HG03521 (cell line): Measurements from ENCODE around the gene YRDC.

Source experiments
- ATAC-seq: cut with Tn5 transposase; IDR thresholded peaks from one replicate; pipeline ENCODE4 v1.9.1; 2021; ENCODE audit warnings: mild to moderate bottlenecking, moderate library complexity; ENCODE audit not compliant: unreplicated experiment

The YRDC gene

DNA sequence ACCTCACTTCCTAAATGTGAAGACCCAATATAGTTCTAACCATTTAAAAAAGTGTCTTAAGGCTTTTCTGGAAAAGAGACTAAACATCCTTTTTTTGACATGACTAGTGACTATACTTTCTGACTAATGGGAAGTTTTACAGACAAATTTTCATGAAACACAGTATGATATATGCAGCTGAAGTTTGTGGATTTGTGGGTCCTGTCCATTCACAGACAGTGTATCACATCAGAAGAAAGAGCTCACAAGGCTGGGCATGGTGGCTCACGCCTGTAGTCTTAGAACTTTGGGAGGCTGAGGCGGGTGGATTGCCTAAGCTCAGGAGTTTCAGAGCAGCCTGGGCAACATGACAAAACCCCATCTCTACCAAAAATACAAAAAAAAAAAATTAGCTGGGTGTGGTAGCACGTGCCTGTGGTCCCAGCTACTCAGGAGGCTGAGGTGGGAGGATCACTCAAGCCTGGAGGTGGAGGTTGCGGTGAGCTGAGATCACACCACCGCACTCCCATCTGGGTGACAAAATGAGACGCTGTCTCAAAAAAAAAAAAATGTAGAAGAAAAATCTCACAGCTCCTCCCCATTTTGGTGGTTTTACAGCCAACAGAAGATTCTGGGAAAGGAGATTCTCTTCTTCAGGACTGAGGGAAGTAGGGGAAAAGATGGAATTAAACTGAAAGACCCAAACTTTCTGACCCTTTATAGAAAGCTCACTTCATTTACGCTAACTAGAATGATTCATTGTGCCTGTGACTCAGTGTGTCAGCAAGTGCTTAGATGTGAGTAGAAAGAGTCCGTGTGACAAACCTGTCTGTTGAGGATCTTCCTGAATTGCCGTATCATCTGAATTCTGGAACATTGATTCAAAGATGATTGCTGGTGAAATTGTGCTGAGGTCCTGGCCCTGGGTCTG is 15.2 kb upstream of the YRDC start:
- ATAC-seq = no peak

DNA sequence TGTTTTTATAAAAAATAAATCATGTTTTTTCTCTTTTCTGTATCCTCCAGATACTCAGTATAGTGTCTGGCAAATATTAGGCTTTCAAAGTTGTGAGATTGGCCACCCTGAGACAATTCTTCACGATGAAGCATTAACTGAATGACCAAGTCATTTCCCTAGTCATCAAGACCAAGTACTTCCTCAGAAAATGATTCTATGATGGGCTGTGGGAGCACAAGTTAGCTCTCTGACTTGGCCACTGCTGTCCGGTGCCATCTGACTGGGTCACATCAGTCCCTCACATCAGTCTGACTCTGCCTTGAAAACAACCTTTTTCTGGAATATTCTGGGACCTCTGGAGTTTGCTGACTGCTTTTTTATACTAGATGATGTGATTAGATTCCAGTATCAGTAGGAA is 13.5 kb upstream of the YRDC start:
- ATAC-seq = no peak

DNA sequence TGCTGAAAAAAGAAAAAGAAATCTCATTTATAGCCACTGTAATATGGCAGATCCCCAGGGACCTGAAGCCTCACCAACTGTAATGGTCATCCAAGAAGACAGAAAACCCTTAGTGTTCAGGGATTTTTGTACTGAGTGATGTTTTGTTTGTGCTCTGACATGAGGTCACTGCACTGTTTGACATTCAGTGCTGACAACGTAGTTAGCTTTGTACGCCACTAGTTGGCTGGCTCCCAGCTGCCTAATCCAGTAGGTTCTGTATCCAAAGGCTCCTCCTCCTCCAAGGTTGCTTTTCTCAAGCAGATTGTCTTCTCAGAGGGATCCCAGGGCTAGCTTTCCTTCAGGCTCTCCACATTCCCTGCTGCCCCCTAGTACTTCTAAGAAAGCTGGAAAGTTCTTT is 9.5 kb upstream of the YRDC start:
- ATAC-seq = no peak

DNA sequence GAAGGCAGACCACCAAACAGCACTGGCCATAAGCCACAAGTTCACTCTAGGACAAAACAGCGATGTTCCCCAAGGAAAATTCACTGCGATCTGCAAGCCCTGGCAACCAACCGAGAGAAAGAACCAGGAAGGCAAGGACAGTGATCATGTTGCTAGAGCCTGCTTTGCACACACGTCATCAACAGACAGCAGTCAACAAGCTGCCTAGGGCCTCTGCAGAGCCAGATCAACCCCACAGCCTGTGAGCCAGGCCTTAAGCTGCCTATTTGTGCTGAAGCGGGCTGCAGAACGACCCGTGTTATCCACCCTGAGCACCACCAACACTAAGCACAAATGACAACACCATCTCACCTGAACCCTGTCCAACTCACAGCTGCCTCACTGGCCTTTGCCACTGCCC is 6.2 kb upstream of the YRDC start:
- ATAC-seq = no peak

DNA sequence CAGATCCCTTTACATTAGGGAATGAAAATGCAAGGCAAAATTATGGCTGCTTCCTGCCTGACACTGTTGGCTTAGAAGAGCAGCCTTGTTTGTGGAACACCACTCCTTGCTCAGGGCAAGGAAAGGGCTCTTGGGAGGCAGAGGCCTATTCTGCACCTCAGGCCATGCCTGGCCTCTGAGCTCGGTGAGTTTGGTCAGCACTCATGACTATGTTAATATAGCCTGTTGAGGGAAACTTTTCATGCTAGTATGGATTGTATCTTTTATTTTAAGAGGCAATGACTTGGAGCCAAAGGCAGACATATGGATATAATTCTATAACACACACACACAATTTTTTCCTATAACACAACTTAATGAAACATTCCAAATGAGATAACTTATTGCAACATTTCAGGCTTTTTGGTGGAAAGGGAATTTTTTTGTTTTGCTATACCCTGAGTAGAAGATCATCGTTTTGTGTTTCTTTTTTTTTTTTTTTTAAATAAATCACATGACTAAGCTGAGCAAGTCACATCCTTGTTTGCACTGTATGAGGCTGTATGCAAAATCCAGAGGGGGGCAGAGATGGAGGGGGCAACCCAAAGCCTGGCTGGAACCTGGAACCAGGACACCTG is 5.6 kb upstream of the YRDC start:
- ATAC-seq = no peak

DNA sequence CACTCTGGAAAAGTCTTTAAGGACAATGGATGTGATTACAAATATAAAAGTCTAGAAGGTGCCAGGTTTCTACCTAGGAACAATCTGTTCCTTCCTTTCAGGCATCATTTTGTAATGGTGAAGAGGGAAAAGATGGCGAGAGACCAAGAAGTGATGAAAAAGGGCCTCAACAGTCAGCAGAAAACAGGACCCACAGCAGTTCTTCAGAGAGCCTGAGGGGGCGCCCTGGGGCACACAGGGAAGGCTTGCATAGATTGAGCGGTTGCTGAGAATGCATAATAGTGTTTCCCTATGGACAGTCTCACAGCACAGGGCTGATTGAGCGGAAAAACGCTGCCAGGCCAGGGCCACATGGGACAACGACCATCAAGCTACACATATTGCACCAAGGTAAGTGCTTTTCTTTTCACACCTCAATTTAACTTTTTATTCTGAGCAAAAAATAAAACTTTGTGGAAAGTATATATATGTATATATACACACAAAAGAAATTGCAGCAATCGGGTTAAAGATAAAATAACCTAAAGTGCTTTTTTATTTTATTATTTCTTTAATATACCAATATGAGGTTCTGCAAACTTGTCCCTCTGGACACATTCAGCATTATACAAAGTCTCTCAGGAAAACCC is 3.1 kb upstream of the YRDC start:
- ATAC-seq = no peak

DNA sequence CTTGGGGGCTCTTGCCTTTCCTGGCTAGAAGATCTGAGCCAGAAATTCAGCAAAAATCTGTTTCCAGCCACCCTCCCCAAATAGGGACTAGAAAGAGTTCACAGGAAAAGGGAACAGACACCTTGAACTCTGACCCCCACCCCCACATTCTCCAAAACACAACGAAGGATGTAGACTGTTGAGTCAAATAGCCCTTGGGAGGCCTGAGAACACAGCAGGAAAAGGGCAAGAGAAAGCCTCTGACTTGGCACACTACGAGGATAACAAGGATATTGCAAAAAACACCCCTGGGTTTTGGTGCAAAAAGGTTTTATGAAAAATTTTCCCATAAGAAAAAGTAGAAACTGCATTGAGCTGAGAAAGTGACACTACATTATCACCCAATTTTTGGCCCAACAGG is 1.9 kb upstream of the YRDC start:
- ATAC-seq = no peak

DNA sequence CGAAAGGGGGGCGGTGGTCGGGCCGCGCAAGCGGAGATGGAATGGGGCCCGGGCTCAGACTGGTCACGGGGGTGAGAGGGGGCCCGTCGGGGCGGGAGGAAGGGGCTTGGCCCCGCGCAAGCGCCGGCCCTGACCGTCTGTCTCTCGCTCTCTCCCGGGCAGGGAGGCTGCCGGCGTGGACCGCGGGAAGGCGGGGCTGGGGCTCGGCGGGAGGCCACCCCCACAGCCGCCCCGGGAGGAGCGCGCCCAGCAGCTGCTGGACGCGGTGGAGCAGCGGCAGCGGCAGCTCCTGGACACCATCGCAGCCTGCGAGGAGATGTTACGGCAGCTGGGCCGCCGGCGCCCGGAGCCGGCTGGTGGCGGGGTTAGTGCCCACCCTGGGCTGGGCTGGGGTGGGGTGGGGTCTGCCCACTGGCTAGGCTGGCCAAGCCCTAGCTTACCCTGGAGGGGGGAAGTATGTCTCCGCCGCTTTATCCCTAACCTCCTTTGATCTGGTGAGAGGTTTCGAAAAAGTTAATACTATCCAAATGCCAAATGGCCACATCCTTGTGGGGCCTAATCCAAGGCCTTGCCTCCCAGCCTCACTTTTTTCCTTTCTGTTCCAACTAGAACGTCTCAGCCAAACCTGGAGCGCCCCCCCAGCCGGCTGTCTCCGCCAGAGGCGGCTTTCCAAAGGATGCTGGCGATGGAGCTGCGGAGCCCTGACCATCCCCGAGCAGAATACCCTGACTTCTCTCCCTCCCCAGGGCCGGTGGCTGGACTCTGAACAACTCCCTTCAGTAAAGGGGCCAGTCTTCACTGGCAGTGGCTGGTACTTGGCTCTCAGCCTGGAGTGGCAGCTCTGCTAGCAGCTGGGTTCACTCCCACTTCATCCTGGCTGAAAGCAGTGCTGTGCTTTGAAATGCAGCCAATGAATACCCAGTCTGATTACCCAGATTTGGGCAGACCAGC is 636 bp upstream of the YRDC start:
- peak; percentile 22 for ATAC-seq

DNA sequence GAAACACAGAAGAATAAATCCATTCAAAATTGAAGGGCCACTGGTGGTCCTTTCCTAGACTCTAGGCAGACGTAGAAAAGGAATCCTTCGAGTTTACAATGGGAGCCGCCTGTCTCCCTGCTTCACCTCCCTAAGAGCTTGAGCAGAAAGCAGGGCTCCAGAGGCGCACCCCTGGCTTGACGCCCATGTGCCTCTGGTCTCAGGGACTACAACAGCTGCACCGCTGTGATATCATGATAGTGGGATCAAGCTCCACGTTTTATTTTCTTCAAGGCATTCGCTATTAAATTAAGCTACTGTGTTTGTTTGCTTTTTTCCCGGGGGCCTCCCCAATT is 821 bp downstream of the YRDC start:
- no peak for ATAC-seq

DNA sequence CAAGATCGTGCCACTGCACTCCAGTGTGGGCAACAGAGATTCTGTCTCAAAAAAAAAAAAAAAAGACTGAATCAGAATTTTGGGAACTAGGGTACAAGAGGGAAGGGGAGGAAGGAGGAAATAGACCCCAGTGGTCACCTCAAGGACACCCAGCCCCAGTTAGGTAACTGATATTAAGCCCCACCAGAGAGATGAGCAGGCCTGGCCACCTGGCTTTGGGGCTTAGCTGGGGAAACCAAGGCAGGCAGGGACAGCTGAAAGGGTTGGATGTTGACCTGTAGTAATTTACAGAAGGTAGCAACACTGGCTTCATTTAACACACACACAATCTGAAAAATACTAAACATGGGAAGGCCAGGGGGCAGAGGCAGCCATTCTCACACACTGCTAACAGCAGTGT is 5.6 kb downstream of the YRDC start:
- ATAC-seq = no peak

DNA sequence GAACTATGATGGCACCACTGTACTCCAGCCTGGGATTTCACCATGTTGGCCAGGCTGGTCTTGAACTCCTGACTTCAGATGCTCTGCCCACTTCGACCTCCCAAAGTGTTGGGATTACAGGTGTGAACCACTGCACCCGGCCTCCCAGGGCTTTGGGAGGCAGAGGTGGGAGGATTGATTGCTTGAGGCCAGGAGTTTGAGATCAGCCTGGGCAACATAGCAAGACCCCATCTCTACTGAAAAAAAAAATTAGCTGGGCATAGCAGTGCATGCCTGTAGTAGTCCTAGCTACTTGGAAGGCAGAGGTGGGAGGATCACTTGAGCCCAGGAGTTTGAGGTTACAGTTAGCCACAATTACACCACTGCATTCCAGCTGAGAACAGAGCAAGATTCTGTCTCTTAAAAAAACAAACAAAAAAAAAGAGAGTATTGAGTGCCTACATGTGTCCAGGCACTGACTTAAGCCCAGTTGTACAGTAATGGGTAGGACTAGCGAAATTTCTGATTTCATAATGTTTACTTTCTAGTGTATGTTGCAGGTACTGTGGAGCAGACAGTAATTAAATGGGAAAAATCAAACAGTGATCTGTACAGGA is 10.2 kb downstream of the YRDC start:
- ATAC-seq = no peak

DNA sequence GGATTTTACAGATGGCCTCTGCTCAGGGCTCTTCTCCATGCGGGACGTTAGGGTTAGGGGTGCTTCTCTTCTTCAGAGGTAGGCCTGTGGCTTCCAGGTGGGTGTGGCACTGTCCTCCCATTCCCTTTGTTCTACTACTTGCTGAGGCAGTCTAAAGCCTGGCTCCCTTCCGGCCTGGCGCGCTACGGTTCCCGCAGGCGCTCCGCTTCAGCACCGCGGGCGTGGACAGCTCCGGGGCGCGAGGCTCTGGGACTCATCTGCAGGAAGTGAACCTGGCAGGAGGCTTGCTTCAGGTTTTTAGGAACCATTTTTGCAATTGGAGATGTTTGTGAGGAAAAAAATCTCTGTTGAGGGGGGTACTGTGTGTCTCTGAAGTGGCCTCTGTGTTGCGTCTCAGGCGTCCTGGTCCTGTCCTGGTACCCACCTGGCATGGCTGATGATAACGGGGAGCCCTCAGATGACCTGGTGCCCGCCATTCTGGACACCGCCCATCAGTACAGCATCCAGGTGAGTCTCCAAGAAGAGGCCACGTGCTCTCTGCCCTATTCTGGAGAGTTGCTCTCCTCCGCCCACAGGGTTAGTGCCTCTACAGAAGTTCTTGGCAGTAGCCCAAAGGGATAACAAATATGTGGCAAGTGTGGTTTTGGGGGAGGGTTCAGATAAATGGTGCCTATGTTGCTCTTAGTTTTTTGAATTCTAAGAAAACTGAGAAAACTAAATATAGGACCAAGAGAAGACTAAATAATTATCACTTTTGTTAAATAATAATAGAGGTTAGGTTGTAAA is 12.5 kb downstream of the YRDC start:
- ATAC-seq = no peak

DNA sequence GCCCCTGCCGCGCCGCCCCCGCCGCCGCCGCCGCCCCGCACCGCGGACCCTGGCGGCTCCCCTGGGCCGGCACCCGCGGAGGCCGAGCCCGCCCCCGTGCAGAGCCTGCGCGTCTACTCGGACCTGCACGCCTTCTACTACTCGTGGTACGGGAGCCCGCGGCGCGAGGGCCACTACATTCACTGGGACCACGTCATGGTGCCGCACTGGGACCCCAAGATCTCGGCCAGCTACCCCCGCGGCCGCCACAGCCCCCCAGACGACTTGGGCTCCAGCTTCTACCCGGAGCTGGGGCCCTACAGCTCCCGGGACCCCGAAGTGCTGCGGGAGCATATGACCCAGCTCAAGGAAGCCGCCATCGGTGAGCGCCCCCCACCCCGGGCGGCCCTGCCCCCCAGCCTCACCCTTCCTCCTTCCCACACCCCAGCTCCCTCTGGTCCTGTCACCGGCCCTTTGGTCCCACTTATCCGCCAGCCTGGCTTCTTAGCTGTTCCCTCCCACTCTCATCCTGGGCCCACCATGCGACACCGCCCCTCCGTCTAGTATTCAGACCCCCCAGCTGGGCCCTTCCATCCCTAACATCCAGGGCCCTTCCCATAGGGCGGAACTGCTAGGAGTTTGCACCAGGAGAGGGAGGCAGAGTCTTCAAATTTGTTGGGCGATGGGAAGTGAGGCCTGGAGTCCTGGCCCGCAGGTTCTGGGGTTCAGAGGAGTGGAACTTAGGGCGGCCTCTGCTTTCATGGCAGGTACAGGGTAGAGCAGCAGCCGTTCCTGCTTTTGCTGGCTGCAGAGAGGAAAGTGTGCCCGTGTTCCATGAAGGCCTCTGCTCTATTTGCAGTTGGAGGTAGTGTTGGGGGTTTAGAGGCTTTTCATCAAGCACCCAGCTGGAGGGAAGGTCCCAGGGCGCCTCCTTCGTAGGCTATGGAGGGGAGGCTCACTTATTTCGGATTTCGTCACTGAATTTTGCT is 13.4 kb downstream of the YRDC start:
- ATAC-seq = peak; percentile 28

DNA sequence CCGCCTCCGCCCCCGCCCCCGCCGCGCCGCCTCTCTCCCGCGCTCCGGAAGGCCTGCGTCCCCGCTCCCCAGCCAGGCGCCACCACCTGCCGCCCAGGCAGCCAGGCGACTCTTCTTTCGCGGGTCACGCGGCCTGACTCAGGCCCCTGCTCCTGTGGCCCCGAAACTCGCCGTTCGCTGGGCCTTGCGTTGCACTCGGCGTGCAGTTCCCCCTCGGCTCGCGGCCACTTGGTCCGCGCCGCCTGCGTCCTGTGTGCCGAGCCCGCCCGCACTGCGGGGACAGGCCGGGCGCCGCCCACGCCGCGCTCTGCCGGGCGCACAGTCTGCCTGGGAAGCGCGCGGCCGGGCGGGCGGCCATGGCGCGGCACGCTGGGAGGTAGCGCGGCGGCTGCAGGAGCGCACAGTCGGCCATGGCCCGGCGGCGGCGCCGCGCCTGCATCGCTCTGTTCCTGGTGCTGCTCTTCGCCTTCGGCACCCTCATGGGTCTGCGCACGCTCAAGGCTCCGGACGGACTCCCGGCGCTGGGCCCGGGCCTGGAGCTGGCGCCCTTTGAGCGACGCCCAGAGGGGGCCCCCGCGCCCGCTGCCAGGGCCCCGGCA is 14.1 kb downstream of the YRDC start, which contains the start of gene MANEAL:
MANEAL (plus strand) TSS at position 75 of the 599 bp plus-strand sequence; CDS start at position 411, 336 bp downstream.
- ATAC-seq = peak; percentile 58

DNA sequence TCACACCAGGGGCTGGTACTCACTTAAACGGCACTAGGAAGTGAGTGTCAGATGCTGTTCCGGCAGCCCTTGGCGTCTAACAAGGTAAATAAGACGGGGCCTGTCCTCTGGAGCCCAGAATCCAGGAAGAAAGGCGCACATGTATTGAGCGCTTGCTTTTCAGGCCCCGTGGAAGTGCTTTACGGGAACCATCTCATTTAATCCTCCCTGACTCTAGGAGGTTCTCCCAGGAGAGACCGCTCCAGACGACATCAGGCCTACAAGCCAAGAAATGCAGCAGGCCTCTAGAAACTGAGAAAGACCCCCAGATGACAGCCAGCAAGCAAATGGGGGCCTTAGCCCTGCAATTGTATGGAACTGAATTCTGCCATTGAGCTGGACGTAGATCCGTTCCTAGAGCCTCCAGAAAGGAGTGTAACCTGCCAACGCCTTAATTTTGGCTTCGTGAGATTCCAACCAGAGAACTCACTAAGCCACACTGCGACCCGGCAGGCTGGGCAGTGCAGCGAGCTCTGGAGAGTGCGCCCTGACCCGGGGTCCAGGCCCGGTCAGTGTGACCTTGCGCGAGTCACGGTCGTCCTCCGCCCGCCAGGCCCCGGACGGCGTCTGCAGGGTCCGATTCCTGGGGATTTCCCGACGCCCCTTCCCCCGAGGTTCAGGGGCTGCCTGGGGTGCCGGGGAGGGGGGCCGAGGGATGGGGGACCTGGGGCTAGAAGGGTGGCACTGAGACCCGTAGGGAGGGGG is 14.9 kb downstream of the YRDC start:
- no peak for ATAC-seq

DNA sequence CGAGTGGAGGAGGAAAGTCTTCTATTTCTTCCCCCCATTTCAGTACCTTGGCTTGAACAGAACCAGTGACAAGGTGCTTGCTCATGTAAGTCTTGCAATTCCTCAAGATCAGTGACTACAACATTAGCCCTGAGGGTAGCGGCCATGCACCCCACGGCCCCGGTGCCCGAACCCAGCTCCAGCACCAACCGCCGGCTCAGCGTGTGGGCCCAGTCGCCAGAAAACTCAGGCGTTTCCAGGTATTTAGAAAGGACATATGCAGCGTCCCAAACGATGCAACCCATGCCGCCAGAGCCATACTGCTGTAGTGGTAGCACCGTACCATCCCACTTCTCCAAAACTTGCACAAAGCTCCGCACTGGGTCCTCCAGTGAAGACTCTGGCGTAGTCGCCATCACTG is 25.5 kb downstream of the YRDC start:
- ATAC-seq = no peak

DNA sequence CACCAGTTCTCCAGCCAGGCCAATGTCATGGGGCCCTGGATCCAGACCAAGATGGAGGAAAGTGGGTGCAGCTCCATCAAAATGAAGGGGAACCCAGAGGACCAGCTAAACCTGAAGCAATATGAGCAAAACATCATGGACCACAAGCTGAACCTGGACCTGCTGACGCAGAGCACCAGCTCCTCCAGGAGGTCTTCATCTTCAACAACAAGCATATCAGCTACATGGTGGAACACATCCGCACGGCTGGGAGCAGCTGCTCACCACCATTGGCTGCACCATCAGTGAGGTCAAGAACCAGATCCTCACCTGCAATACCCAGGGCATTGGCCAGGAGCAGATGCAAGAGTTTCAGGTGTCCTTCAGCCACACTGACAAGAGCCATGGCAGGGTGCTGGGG is 29.4 kb downstream of the YRDC start:
- no peak for ATAC-seq
